GM21825 (cell line): ENCODE data around the gene PHC2.

Experiments
- ATAC-seq: cut with Tn5 transposase; IDR thresholded peaks from one replicate; pipeline ENCODE4 v1.9.1; 2021; ENCODE audit warnings: mild to moderate bottlenecking, moderate library complexity; ENCODE audit not compliant: unreplicated experiment

PHC2 gene

DNA sequence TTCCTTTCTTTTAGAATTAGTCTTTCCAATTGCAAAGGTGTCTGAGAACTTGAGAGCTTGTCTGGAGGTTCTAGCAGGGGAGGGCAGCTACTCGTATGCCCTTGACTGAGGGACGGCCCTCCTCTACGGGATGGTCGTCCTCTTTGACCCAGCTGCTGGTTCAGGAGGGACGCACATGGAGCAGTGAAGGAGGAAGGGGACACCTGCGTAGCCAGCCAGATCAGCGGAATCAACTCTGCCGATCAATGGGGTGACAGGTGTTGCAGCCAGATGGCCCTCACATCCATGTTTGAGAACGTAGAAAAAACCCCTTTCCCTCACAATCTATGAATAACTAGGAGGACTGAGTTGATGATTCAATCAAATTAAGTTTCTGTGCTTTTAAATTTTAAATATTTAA lies 94.3 kb downstream of the PHC2 start:
- ATAC-seq, result no peak

- ATAC-seq, result no peak
These were observed 95.9 kb downstream of the PHC2 start for GRCh38 chr1:33335020-33335419.

DNA sequence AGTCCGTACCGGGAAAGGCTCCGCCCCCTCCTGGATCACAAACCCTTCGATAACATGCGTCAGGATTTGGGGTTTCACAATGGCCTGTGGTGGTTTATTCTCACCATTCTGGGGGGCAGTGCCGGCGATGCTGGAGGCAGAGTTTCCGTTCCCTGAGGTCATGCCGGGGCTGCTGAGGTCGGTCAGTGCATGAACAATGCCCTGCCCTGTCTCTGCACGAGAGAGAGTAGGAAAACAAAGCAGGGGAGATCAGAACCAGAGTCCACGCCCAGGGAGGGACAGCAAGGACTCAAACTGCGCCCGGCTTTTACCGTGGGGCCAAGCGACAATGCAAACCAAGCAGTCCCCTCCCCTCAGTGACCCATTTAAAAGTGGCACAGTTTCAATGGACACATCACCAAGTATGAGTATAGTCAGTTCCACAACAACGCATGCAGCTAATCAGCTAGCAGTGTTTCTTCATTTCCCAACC lies 96.8 kb downstream of the PHC2 start:
- ATAC-seq, result no peak

- no peak for ATAC-seq
These were observed 98.0 kb downstream of the PHC2 start for GRCh38 chr1:33332881-33333280.

- ATAC-seq, result no peak
These were observed 98.5 kb downstream of the PHC2 start for GRCh38 chr1:33332357-33332789.

DNA sequence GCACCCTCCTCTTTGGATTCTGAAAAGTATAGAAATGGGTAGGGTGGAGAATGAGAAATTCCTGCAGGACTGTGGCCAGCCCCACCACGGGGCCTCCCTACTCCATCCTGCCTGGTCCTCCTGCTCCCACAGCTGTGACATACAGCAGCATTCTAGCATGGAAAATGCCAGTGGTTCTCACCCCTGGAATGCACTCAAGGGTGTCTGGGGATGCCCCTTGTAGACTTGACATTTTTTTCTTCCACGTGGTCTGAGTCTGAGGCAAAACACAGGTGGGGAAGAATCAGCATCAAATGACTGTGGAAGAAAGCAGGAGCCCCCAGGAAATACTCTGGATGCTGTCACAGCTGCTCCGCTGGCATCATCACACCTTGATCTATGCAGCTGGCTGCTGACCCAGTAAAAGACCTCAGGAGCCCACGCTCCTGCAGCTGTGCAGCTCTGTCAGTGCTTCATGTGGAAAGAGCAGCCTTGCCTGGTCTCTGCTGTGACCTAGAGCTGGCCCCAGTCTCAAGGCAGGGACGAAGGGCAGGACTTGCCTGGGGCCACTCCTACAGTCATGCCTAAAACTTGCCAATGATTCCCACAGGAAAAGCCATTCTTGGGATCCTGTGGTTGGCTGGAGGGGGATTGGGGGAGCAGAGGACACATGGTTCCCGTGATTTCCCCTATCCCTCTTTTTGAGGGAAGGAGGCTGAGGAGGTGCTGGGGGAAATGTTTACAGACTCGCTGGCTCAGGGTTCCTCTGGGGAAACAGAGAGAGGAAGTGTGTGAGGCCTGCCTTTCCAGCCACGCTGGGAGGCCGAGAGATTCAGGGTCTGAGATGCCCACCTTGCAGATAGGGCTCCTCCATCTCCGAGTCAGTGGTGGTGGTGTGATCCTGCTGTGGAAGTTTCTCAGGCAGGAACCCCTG lies 99.2 kb downstream of the PHC2 start:
- no peak for ATAC-seq

- no peak for ATAC-seq
These were observed 100.0 kb downstream of the PHC2 start for GRCh38 chr1:33330906-33331305.

- ATAC-seq, result no peak
These were observed 100.5 kb downstream of the PHC2 start for GRCh38 chr1:33330361-33330890.

DNA sequence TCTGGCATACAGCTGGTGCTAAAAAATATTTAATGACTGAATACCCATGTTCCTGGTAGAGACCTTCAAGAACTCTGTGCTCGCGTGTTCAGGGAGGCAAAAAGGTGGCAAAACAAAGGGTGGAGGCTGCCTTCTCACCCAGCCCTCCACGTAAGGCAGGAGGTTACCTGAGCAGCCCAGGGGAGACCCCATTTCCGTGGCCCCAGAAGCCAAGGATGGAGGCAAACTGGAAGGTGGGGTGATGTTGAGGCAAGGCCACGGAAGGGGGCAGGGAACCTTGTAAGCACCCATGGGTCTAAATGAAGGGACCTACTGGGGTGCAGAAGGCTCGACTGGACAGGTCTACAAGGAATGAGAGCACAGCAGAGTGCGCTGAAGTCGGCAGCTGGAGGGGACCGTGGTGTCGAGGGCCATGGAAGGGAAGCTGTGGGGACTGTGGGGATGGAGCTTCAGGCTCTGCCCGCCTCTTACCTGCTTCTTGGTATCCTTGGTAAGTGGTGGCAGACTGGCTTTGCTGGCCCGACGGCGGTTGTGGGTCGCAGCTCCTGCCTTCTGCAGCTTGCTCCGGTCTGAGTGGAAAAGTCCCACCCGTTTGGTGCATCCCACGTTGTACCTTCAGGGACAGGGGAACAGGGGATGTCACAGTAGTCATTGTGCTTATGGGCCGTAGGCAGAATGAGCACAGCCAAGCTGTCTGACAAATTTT lies 101.1 kb downstream of the PHC2 start:
- ATAC-seq, result no peak

DNA sequence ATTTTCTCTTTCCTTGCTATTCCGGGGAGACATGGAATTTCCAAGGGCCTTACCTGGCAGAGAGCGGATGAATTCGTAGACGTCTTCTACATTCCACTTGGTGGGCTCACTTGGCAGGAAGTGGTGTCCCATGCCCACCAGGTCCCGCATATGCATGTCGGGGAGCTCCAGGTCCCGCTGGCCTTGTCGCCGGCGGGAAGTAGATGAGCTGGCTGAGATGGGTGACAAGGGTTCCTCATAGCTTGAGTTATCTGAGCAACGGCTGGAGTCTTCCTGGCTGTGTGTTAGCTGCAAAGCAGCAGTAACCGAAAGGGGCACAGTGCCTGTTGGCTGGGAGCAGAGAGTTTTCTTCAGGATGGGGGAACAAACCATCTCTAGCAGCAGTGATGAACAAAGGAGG lies 102.1 kb downstream of the PHC2 start:
- no peak for ATAC-seq

DNA sequence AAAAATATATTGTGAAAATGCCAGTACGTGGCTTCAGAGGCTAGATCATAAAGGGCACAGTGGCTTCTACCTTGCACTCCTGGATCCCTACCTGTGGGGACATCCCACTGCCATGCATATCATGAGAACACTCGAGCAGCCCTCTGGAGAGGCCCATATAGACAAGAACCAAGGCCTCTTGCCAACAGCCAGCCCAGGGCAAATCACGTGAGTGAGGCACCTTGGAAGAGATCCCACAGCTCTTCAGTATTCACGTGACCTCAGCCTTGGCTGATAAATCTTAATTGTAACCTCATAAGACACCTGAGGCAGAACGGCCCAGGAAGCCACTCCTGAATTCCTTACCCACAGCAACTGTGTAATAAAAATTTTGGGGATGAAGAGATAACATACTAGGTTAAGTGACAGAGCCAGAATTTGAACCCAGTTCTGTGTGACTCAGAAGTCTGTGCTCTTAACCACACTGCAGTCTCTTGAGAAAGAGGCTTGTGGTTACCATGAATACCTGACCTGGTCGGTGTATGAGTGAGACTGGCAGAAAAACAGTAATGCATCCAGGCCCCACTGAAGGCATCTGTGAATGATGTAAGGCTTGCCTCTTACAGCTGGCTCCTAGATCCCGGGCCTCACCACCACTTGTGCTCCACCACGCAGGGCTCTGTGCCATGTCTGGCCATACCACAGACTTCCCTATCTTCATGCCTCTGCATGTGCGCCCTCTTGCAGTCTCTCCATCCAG lies 103.1 kb downstream of the PHC2 start:
- ATAC-seq, result no peak

DNA sequence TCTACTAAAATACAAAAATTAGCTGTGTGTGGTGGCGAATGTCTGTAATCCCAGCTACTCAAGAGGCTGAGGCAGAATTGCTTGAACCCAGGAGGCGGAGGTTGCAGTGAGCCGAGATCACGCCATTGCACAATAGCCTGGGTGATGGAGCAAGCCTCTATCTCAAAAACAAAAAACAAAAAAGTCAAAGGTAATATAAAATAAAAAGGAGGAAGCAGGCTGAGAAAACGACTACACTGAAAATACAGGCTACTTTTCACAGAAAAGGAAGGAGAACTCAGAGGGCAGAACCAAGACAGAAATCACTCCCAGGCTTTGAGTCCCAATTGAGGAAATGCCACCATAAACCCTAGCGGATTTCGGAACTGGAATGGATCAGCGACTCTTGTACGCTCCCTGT lies 104.1 kb downstream of the PHC2 start:
- ATAC-seq, result no peak

GRCh38 chr1:33324677-33325575 lies 106.0 kb downstream of the PHC2 start:
- no peak for ATAC-seq

DNA sequence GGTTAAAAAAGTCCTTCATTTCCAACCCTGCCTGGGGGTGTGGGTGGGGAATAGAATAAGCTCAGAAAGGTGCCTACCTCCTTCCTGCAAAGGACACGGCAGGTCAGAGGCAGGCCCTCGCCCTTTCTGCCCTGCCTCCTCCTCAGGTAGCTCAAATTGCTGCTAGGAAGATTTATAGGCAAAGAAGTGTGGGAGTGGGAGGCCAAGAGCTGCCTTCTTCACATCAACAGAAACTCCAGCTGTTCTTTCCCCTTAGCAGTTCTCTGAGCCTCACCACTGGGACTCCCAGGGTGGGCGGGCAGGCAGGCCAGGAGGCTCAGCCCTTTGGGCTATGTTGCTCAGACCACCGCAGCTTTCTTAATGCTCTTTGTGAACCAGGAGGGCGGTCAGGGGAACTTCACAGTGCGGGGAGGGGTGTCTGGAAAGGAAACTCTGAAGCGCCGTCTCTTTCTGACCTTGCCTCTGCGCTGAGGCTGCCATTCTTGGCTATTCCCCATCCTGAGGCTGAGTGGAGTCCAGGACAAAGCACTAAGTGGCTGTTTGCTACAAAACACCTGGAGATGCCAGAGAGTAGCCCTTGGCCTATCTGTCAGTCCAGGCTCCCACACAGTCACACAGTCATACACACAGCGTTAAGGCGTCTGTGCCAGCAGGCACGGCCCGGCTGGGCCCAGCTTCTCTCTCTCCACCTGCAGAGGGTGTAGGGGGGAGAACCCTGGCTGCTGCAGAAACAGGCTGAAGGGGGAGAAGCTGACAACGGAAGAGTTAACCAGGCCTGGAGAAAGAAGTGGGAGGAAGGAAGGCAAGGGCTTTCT lies 107.0 kb downstream of the PHC2 start:
- ATAC-seq, result no peak

DNA sequence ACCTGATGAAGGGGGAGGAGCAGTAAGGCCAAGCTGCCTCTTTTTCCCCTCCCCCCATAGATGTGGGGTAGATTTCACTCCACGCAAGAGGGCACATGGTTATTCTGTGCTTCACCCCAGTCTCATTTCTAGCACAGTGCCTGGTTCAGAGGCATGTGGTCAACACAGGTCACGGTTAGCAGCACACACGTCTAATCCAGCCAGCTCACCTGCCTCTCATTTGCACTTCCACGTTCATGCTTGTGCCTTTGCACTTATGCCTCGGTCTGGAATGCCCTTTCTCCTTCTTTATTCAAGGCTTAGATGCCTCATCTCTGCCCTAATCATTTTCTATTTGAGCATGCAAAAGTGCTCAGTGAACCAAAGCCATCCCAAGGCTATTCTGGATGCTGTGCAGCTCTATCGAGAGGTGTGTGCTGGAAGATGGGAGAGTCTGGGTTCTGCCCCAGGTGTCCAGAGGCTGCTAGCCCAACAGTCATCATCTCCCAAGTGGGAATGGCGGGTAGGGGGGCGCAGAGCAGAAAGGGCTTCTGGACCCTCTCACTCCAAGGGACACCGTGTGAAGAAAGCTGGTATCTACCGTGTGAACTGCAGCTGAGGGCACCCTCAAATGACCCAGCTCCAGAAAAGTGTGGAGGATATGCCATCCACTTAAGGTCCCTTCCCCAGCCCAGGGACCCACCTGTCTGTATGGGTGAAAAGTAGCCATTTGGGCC lies 107.9 kb downstream of the PHC2 start:
- ATAC-seq, result no peak

- ATAC-seq, result no peak
These were observed 108.8 kb downstream of the PHC2 start for GRCh38 chr1:33322109-33322508.

DNA sequence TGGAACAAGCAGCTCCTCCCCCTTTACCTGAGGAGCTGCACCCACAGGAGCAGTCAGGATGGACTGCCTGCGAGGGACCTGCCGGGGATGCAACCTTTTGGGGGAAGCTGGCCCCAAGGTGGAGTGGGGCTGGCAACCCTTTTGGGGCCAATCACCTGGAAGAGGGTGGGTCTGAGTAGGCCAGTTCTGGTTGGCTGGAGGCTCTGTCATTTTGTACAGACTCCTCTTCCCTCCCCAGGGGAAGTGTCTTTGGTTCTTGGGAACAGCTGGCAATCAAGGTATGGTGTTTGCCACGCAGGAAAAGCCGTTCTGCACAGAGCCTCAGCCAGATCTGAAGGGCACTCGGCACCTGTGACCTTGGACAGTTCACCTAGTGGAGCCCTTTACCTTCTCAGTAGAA lies 109.7 kb downstream of the PHC2 start:
- ATAC-seq, result no peak

GRCh38 chr1:33320619-33321165 lies 110.2 kb downstream of the PHC2 start, which contains the start of gene A3GALT2:
TSS of gene A3GALT2 (minus strand) at chr1:33321098. CDS start at chr1:33321098, 0 bp downstream.
- no peak for ATAC-seq
